Neural progenitor cell (in vitro differentiated cells): Measurements from ENCODE around the gene TCEANC. TPM values are rescaled to one million over a fixed set of nuclear protein-coding genes. Genes with fewer than 3 reads are reported as not detected.
A peak's percentile ranks its signal among the peaks of the same experiment; 100 is the strongest.

Source experiments
- DNase-seq: peaks from one replicate; pipeline ENCODE4 v3.0.0-alpha.2; 2016; ENCODE audit warnings: low spot score
- H2AFZ ChIP-seq: fragments of 200-600 bp; sonication (generic); replicated peaks from 2 replicates; pipeline ENCODE4 v1.6.1; 2016; ENCODE audit warnings: antibody characterized with exemption
- H3F3A ChIP-seq: fragments of 200-600 bp; sonication (generic); 2 replicates; pipeline ENCODE4 v1.6.1; 2016; ENCODE audit warnings: antibody characterized with exemption, low read depth
- H3K27ac ChIP-seq: fragments of 200-600 bp; sonication (generic); 2 replicates; pipeline ENCODE4 v1.5.1; 2016; ENCODE audit warnings: mild to moderate bottlenecking
- H3K27me3 ChIP-seq: fragments of 200-600 bp; sonication (generic); 2 replicates; pipeline ENCODE4 v1.6.1; 2016; ENCODE audit warnings: mild to moderate bottlenecking, moderate library complexity
- H3K36me3 ChIP-seq: fragments of 200-600 bp; sonication (generic); 2 replicates; pipeline ENCODE4 v1.5.1; 2016
- H3K4me1 ChIP-seq: fragments of 200-600 bp; sonication (generic); 2 replicates; pipeline ENCODE4 v1.6.1; 2016; ENCODE audit warnings: mixed run types
- H3K4me2 ChIP-seq: fragments of 200-600 bp; sonication (generic); 2 replicates; pipeline ENCODE4 v1.6.1; 2016
- H3K4me3 ChIP-seq: fragments of 200-600 bp; sonication (generic); 2 replicates; pipeline ENCODE4 v1.5.1; 2016
- H3K79me2 ChIP-seq: fragments of 200-600 bp; sonication (generic); 2 replicates; pipeline ENCODE4 v1.6.1; 2016; ENCODE audit warnings: low read depth
- H3K9ac ChIP-seq: fragments of 200-600 bp; sonication (generic); 2 replicates; pipeline ENCODE4 v1.6.1; 2016
- H3K9me3 ChIP-seq: fragments of 200-600 bp; sonication (generic); 2 replicates; pipeline ENCODE4 v1.5.1; 2016; ENCODE audit warnings: low read depth
- H4K20me1 ChIP-seq: fragments of 200-600 bp; sonication (generic); 2 replicates; pipeline ENCODE4 v1.6.1; 2016; ENCODE audit warnings: low read depth
- H3K27ac Mint-ChIP-seq: 3 replicates; pipeline ENCODE4 v1.8.0; 2021; ENCODE audit warnings: mixed read lengths
- H3K27me3 Mint-ChIP-seq: 2 replicates; pipeline ENCODE4 v1.8.0; 2022; ENCODE audit warnings: low read depth, mild to moderate bottlenecking, inconsistent platforms, moderate library complexity, mixed read lengths; ENCODE audit not compliant: insufficient read depth
- H3K36me3 Mint-ChIP-seq: 3 replicates; pipeline ENCODE4 v1.8.0; 2021; ENCODE audit warnings: mixed read lengths
- H3K4me1 Mint-ChIP-seq: 3 replicates; pipeline ENCODE4 v1.8.0; 2021; ENCODE audit warnings: mixed read lengths
- H3K4me3 Mint-ChIP-seq: 3 replicates; pipeline ENCODE4 v1.8.0; 2021; ENCODE audit warnings: mild to moderate bottlenecking, moderate library complexity, mixed read lengths
- H3K9me3 Mint-ChIP-seq: 3 replicates; pipeline ENCODE4 v1.8.0; 2020; ENCODE audit warnings: mixed read lengths
- EZH2 ChIP-seq: fragments of 200-600 bp; sonication (generic); IDR thresholded peaks from 2 replicates; pipeline ENCODE4 v1.6.1; 2017; ENCODE audit warnings: antibody characterized with exemption, mild to moderate bottlenecking, moderate library complexity
- EZH2phosphoT487 ChIP-seq: fragments of 200-600 bp; sonication (generic); IDR thresholded peaks from 2 replicates; pipeline ENCODE4 v1.6.1; 2017; ENCODE audit warnings: antibody characterized with exemption
- total RNA-seq: library from RNA; depleted of rRNA; stranded (reverse); fragments of >200 nt; gene quantifications from 2 replicates; pipeline ENCODE4 v1.2.3, GENCODE V29; 2015; ENCODE audit warnings: low replicate concordance
- TF ChIP-seq, protein P1 (sequence below): fragments of 200-600 bp; sonication (generic); IDR thresholded peaks from 2 replicates; pipeline ENCODE4 v1.5.1; 2017; ENCODE audit warnings: antibody characterized with exemption, mild to moderate bottlenecking

Gene TCEANC
- total RNA-seq, 1 donor from 2014 or later = 6.8 TPM

DNA sequence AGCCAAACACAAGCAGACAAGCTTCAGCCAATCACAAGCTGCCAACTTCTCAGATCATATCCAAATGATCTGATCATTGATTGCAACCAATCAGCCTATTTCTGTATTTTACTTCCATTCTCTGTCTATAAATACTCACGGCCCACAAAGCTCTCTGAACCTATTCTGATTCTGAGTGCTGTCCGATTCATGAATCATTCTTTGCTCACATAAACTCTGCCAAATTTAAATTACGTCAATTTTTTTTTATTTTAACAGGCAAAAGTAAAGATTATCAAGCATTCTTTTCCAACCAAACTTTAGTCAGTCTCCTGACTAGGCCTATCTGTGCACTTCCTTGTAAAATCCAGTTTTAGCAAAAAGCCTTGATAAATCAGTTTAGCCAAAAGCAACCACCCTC, 1.8 kb upstream of the TCEANC start:
- DNase-seq = no peak
- Histone ChIP-seq H3K4me1 (no peaks in the 10 kb centered on the region), H3K27me3 (no peaks in the 10 kb centered on the region), H3F3A (peaks cover 12% of the 10 kb centered on the region), H2AFZ (no peak overlapping the region), H3K36me3 (no peaks in the 10 kb centered on the region), H3K9me3 (no peaks in the 10 kb centered on the region), H3K27ac (no peak overlapping the region), H3K9ac (no peak overlapping the region), H3K4me2 (no peak overlapping the region), H3K79me2 (no peaks in the 10 kb centered on the region), H4K20me1 (no peaks in the 10 kb centered on the region), H3K4me3 (no peak overlapping the region)
- Mint-ChIP-seq H3K27me3 (peaks cover 4% of the 10 kb centered on the region), H3K27ac (no peak overlapping the region), H3K4me3 (no peak overlapping the region), H3K36me3 (no peaks in the 10 kb centered on the region), H3K4me1 (peaks cover 8% of the 10 kb centered on the region), H3K9me3 (peaks cover 2% of the 10 kb centered on the region)
- TF ChIP-seq EZH2 = no peak

DNA sequence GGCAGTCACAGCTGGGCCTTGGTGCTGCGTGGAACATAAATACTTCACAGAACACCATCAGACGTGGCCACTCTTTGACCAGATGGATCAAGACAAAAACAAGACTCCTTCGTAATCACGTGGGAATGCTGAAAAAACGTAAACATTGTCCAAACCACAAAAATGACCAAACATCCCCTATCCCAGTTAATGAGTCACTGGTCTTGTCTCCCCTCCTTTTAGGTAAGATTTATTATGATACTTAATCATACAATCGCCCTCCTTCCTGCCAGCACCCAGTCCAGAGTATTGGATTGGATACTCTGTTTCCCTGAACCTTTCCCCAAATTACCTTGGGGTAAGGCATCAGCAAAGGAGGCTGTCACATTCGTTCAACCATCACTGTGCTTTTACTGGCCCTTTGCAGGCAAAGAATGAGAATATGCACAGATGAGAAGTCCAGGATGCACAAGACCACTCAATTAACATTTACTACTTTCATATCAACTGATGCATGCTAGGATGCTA, 601 bp upstream of the TCEANC start:
- Histone ChIP-seq H3K36me3 (no peaks in the 10 kb centered on the region), H3K4me3 (peak overlapping the region; percentile 54), H4K20me1 (no peaks in the 10 kb centered on the region), H3K27ac (no peak overlapping the region), H2AFZ (peak overlapping the region; percentile 81), H3K9me3 (no peaks in the 10 kb centered on the region), H3K9ac (no peak overlapping the region), H3K4me2 (peak overlapping the region; percentile 85), H3K79me2 (no peaks in the 10 kb centered on the region), H3K4me1 (no peaks in the 10 kb centered on the region), H3K27me3 (no peaks in the 10 kb centered on the region), H3F3A (peaks cover 12% of the 10 kb centered on the region)
- no peak for DNase-seq
- TF ChIP-seq EZH2 (no peak), EZH2phosphoT487 (no peak)
- Mint-ChIP-seq H3K4me1 (peaks cover 6% of the 10 kb centered on the region), H3K9me3 (no peaks in the 10 kb centered on the region), H3K36me3 (no peaks in the 10 kb centered on the region), H3K27ac (no peak overlapping the region), H3K4me3 (peak overlapping the region; percentile 90), H3K27me3 (peaks cover 4% of the 10 kb centered on the region)

DNA sequence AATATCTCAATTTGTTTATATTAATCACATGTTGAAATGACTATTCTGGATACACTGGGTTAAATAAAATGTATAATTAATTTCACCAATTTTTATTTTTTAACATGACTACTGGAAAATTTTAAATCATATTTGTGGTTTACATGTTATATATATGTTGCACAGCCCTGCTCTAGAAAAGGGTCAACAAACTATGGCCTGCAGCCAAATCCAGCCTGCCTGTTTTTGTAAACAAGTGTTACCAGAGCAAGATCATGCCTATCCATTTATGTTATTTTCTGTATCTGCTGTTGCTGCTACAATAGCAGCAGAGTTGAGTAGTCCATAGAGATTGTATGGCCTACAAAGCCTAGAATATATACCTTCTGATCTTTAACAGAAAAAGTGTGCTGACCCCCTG, 1.2 kb downstream of the TCEANC start:
- Histone ChIP-seq H3F3A (peaks cover 12% of the 10 kb centered on the region), H3K4me2 (peak overlapping the region; percentile 85), H3K4me3 (peak overlapping the region; percentile 54), H2AFZ (no peak overlapping the region), H3K9me3 (no peaks in the 10 kb centered on the region), H3K9ac (no peak overlapping the region), H3K36me3 (no peaks in the 10 kb centered on the region), H3K79me2 (no peaks in the 10 kb centered on the region), H4K20me1 (no peaks in the 10 kb centered on the region), H3K27ac (no peak overlapping the region), H3K27me3 (no peaks in the 10 kb centered on the region), H3K4me1 (no peaks in the 10 kb centered on the region)
- Mint-ChIP-seq H3K27ac (no peak overlapping the region), H3K27me3 (no peaks in the 10 kb centered on the region), H3K36me3 (no peaks in the 10 kb centered on the region), H3K4me1 (peaks cover 9% of the 10 kb centered on the region), H3K9me3 (no peaks in the 10 kb centered on the region), H3K4me3 (peak overlapping the region; percentile 90)
- no peak for TF ChIP-seq EZH2
- TF ChIP-seq EZH2phosphoT487 = no peak
- TF ChIP-seq, protein P1, sequence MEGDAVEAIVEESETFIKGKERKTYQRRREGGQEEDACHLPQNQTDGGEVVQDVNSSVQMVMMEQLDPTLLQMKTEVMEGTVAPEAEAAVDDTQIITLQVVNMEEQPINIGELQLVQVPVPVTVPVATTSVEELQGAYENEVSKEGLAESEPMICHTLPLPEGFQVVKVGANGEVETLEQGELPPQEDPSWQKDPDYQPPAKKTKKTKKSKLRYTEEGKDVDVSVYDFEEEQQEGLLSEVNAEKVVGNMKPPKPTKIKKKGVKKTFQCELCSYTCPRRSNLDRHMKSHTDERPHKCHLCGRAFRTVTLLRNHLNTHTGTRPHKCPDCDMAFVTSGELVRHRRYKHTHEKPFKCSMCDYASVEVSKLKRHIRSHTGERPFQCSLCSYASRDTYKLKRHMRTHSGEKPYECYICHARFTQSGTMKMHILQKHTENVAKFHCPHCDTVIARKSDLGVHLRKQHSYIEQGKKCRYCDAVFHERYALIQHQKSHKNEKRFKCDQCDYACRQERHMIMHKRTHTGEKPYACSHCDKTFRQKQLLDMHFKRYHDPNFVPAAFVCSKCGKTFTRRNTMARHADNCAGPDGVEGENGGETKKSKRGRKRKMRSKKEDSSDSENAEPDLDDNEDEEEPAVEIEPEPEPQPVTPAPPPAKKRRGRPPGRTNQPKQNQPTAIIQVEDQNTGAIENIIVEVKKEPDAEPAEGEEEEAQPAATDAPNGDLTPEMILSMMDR = no peak
- DNase-seq = no peak

DNA sequence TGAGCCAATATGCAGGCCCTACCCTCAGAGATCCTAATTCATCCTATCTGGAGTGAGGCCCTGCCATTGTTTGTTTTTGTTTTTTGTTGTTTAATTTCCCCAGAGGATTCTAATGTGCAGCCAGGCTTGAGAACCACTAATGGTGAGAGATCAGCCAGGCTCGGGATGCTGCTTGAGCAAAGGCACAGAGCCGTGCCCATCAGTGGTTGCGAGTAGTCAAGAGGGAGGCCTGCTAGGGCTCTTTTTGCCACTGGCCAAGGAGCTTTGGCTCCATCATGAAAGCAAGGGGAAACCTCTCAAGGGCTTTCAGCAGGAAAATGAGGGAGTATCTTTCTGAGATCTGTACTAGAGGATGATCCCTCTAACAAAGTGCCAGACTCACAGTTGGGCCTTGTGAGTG, 2.7 kb downstream of the TCEANC start:
- DNase-seq = no peak
- Mint-ChIP-seq H3K36me3 (no peaks in the 10 kb centered on the region), H3K9me3 (no peaks in the 10 kb centered on the region), H3K4me1 (peaks cover 11% of the 10 kb centered on the region), H3K4me3 (no peak overlapping the region), H3K27me3 (no peaks in the 10 kb centered on the region), H3K27ac (no peak overlapping the region)
- H2AFZ ChIP-seq = no peak overlapping the region
- no peak overlapping the region for H3K27ac ChIP-seq
- no peaks in the 10 kb centered on the region for H3K27me3 ChIP-seq
- TF ChIP-seq, protein P1 = no peak
- TF ChIP-seq EZH2 = no peak
- TF ChIP-seq EZH2phosphoT487 = no peak
- no peaks in the 10 kb centered on the region for H3K79me2 ChIP-seq
- no peak overlapping the region for H3K4me3 ChIP-seq
- H3K9me3 ChIP-seq = no peaks in the 10 kb centered on the region
- peaks cover 12% of the 10 kb centered on the region for H3F3A ChIP-seq
- no peaks in the 10 kb centered on the region for H3K4me1 ChIP-seq
- H3K4me2 ChIP-seq = no peak overlapping the region
- H3K36me3 ChIP-seq = peaks cover 4% of the 10 kb centered on the region
- H4K20me1 ChIP-seq = no peaks in the 10 kb centered on the region
- no peak overlapping the region for H3K9ac ChIP-seq
